ENCODE results near the gene EPS8.

- TF ChIP-seq, protein P1, sequence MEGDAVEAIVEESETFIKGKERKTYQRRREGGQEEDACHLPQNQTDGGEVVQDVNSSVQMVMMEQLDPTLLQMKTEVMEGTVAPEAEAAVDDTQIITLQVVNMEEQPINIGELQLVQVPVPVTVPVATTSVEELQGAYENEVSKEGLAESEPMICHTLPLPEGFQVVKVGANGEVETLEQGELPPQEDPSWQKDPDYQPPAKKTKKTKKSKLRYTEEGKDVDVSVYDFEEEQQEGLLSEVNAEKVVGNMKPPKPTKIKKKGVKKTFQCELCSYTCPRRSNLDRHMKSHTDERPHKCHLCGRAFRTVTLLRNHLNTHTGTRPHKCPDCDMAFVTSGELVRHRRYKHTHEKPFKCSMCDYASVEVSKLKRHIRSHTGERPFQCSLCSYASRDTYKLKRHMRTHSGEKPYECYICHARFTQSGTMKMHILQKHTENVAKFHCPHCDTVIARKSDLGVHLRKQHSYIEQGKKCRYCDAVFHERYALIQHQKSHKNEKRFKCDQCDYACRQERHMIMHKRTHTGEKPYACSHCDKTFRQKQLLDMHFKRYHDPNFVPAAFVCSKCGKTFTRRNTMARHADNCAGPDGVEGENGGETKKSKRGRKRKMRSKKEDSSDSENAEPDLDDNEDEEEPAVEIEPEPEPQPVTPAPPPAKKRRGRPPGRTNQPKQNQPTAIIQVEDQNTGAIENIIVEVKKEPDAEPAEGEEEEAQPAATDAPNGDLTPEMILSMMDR (conservative IDR thresholded peaks at IDR 0.05) = no peak
- no peak for TF ChIP-seq ZFX (IDR thresholded peaks at IDR 0.05)
These were observed 21.9 kb downstream of the EPS8 start for GRCh38 chr12:15767301-15767700.

Data from C4-2B (cell line).